ENCODE data around the gene NUDC. TPM values are rescaled to one million over a fixed set of nuclear protein-coding genes. Genes with fewer than 3 reads are reported as not detected.

The NUDC gene
- total RNA-seq, 2 experiments from 2014 or later: 43.0 to 44.6 TPM

DNA sequence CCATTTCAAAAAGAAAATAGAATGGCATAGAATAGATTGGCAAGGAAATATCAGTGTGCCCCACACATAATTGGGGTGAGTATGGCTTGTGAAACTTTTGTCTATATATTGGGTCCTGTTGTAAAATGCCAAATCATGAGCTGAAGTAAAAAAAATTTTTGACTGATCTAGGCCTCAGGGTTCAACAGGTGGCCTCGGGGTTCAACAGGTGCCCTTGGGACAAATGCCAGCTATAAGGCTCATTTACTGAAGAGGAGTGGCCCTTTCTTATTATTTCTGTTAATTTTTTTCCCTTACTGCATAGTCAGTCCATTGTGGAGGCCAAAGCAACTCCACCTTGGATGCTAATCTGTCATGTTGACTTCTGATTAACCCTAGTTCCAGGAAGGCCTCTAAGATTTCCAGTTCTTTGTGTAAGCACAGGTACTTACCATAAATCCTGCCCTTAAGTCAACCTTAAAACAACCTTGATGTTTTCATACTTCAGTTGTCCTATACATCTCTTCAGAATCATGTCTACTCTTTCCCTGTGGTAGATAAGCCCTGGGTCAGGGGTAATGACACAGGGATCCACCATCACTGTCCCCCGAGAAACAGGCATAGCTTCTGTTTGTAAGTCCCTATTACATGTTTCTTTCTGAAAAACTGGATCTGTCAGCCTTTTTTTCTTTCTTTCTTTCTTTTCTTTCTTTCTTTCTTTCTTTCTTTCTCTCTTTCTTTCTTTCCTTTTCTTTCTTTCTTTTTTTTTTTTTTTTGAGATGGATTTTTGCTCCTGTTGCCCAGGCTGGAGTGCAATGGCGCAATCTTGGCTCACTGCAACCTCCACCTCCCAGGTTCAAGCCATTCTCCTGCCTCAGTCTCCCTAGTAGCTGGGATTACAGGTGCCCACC is 55.3 kb downstream of the NUDC start:
- TF ChIP-seq, protein P1, sequence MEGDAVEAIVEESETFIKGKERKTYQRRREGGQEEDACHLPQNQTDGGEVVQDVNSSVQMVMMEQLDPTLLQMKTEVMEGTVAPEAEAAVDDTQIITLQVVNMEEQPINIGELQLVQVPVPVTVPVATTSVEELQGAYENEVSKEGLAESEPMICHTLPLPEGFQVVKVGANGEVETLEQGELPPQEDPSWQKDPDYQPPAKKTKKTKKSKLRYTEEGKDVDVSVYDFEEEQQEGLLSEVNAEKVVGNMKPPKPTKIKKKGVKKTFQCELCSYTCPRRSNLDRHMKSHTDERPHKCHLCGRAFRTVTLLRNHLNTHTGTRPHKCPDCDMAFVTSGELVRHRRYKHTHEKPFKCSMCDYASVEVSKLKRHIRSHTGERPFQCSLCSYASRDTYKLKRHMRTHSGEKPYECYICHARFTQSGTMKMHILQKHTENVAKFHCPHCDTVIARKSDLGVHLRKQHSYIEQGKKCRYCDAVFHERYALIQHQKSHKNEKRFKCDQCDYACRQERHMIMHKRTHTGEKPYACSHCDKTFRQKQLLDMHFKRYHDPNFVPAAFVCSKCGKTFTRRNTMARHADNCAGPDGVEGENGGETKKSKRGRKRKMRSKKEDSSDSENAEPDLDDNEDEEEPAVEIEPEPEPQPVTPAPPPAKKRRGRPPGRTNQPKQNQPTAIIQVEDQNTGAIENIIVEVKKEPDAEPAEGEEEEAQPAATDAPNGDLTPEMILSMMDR (IDR thresholded peaks at IDR 0.05): no peak

DNA sequence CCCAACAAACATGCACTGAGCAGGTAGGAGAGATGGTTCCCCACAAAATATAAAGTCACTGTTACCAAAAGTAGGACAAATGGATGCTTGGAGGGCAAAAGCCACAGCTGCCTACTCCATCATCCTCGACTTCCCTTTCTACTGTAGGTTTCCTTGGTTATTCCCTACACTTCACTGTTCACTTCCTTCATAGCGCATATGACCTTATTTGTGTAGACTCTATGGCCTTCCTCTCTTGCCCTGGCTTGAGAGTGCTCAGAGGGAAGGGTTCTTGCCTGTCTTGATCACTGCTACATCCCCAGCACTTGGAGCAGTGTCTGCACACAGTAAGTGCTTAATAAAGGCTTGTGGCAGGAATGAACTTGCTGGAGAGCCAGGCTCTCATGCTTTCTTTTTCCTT is 57.4 kb downstream of the NUDC start:
- no peak overlapping the region for H3K4me3 ChIP-seq (ENCODE audit: low read length)
- H3K4me1 ChIP-seq (ENCODE audit: insufficient read depth, low read length): no peaks in the 10 kb centered on the region
- H3K27ac ChIP-seq (ENCODE audit: low read depth in 1 of 2, low read length in 2 of 2): no peak overlapping the region
- POLR2A ChIA-PET: no interaction called here
- CTCF ChIA-PET: no interaction called here
- no peak overlapping the region for H3K27ac Mint-ChIP-seq
- TF ChIP-seq, protein P1 (IDR thresholded peaks at IDR 0.05): no peak
- H3K4me1 Mint-ChIP-seq (ENCODE audit: low read depth): no peaks in the 10 kb centered on the region
- H3K9me3 ChIP-seq (ENCODE audit: control insufficient read depth in 1 of 2, insufficient read depth in 1 of 2, low read length in 2 of 2): no peaks in the 10 kb centered on the region
- H3K27me3 ChIP-seq (ENCODE audit: control insufficient read depth in 1 of 2, insufficient read depth in 2 of 2, low read length in 2 of 2): peaks cover 7 to 16% of the 10 kb centered on the region in 2 experiments
- H3K36me3 ChIP-seq (ENCODE audit: insufficient read depth, low read length): no peaks in the 10 kb centered on the region
- peaks cover 10% of the 10 kb centered on the region for H3K27me3 Mint-ChIP-seq
- intact Hi-C loops (cut with DNase I, micrococcal nuclease): no loop called here
- ATAC-seq (ENCODE audit: poor library complexity) (no peak), DNase-seq (no peak)
- H3K36me3 Mint-ChIP-seq (ENCODE audit: low read depth): no peaks in the 10 kb centered on the region
- no peak overlapping the region for H3K4me3 Mint-ChIP-seq
- no peaks in the 10 kb centered on the region for H3K9me3 Mint-ChIP-seq

More for the DNA sequence above, 55.3 kb downstream of the NUDC start:
- no peaks in the 10 kb centered on the region for H3K36me3 Mint-ChIP-seq (ENCODE audit: low read depth)
- ATAC-seq (ENCODE audit: poor library complexity) (no peak), DNase-seq (no peak)
- H3K9me3 Mint-ChIP-seq: no peaks in the 10 kb centered on the region
- ChIA-PET POLR2A (no interaction called here), CTCF (no interaction called here)
- H3K4me3 ChIP-seq (ENCODE audit: low read length): no peak overlapping the region
- H3K27me3 ChIP-seq (ENCODE audit: control insufficient read depth in 1 of 2, insufficient read depth in 2 of 2, low read length in 2 of 2): peaks cover 0 to 5% of the 10 kb centered on the region in 2 experiments
- H3K4me1 ChIP-seq (ENCODE audit: insufficient read depth, low read length): no peaks in the 10 kb centered on the region
- H3K9me3 ChIP-seq (ENCODE audit: control insufficient read depth in 1 of 2, insufficient read depth in 1 of 2, low read length in 2 of 2): no peaks in the 10 kb centered on the region
- no peaks in the 10 kb centered on the region for H3K36me3 ChIP-seq (ENCODE audit: insufficient read depth, low read length)
- H3K27ac Mint-ChIP-seq: no peak overlapping the region
- peaks cover 14% of the 10 kb centered on the region for H3K27me3 Mint-ChIP-seq
- no peaks in the 10 kb centered on the region for H3K4me1 Mint-ChIP-seq (ENCODE audit: low read depth)
- intact Hi-C loops (cut with DNase I, micrococcal nuclease): no loop called here
- no peak overlapping the region for H3K27ac ChIP-seq (ENCODE audit: low read depth in 1 of 2, low read length in 2 of 2)
- H3K4me3 Mint-ChIP-seq: no peak overlapping the region

DNA sequence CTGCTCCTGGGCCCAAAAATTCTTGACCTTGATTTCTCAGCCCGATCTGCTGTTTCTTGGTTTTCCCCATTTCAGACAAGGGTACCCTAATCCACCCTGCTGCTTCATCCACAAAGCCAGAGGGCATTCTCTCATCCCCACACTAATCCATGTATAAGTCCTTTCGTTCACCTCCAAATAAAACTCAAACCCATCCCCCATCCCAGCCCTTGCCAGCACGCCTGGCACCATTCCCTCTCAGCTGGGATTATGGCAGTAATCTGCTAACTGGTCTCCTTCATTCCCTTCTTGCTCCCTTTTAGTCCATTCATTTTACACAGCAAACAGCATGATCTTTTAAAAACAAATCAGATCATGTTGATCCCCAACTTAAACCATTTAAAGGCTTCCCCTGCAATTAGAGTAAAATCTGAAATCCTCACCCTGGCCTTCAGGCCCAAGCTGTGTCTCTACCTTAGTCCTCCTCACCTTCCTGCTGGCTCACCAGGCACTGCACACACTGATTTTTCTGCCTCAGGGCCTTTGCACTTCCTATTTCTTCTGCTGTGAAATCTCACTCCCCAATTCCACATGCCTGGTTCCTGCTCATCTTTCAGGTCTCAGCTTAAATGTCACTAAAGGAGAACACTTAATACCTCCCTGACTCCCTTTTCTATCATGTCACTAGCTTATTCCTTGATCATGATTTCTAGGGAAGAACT is 59.8 kb downstream of the NUDC start:
- Histone ChIP-seq H3K27me3 (ENCODE audit: control insufficient read depth in 1 of 2, insufficient read depth in 2 of 2, low read length in 2 of 2) (peaks cover 7 to 22% of the 10 kb centered on the region in 2 experiments), H3K4me1 (ENCODE audit: insufficient read depth, low read length) (no peaks in the 10 kb centered on the region), H3K4me3 (ENCODE audit: low read length) (no peak overlapping the region), H3K9me3 (ENCODE audit: control insufficient read depth in 1 of 2, insufficient read depth in 1 of 2, low read length in 2 of 2) (no peaks in the 10 kb centered on the region), H3K36me3 (ENCODE audit: insufficient read depth, low read length) (no peaks in the 10 kb centered on the region), H3K27ac (ENCODE audit: low read depth in 1 of 2, low read length in 2 of 2) (no peak overlapping the region)
- H3K9me3 Mint-ChIP-seq: no peaks in the 10 kb centered on the region
- H3K4me1 Mint-ChIP-seq (ENCODE audit: low read depth): no peaks in the 10 kb centered on the region
- H3K4me3 Mint-ChIP-seq: no peak overlapping the region
- no peaks in the 10 kb centered on the region for H3K36me3 Mint-ChIP-seq (ENCODE audit: low read depth)
- DNase-seq (no peak), ATAC-seq (ENCODE audit: poor library complexity) (no peak)
- H3K27ac Mint-ChIP-seq: no peak overlapping the region
- ChIA-PET CTCF (no interaction called here), POLR2A (no interaction called here)
- TF ChIP-seq, protein P1 (IDR thresholded peaks at IDR 0.05): no peak
- intact Hi-C loops (cut with DNase I, micrococcal nuclease): no loop called here
- H3K27me3 Mint-ChIP-seq: peaks cover 27% of the 10 kb centered on the region
